Neuronal stem cell (in vitro differentiated cells): ENCODE results near the gene CDK14.

ENCODE experiments used
- DNase-seq: peaks from one replicate; pipeline ENCODE4 v3.0.0-alpha.2; 2013; ENCODE audit warnings: low spot score
- H2AFZ ChIP-seq: one replicate; pipeline ENCODE4 v1.6.1; 2013; ENCODE audit warnings: mild to moderate bottlenecking, low read length, inconsistent platforms
- H2AK5ac ChIP-seq: 2 replicates; pipeline ENCODE4 v1.6.1; 2013; ENCODE audit warnings: low read depth, mild to moderate bottlenecking, inconsistent platforms, low read length, moderate library complexity, mixed read lengths
- H2BK120ac ChIP-seq: 2 replicates; pipeline ENCODE4 v1.6.1; 2013; ENCODE audit warnings: low read depth, mild to moderate bottlenecking, inconsistent platforms, low read length, moderate library complexity, mixed read lengths
- H2BK12ac ChIP-seq: one replicate; pipeline ENCODE4 v1.6.1; 2013; ENCODE audit warnings: low read length, inconsistent platforms
- H2BK15ac ChIP-seq: 2 replicates; pipeline ENCODE4 v1.6.1; 2013; ENCODE audit warnings: mild to moderate bottlenecking, low read length, inconsistent platforms, mixed read lengths
- H2BK5ac ChIP-seq: one replicate; pipeline ENCODE4 v1.6.1; 2013; ENCODE audit warnings: inconsistent platforms, mild to moderate bottlenecking, low read length, moderate library complexity
- H3K14ac ChIP-seq: one replicate; pipeline ENCODE4 v1.6.1; 2013; ENCODE audit warnings: low read length, inconsistent platforms
- H3K18ac ChIP-seq: 2 replicates; pipeline ENCODE4 v1.6.1; 2013; ENCODE audit warnings: low read length, inconsistent platforms
- H3K23ac ChIP-seq: 2 replicates; pipeline ENCODE4 v1.6.1; 2013; ENCODE audit warnings: low read depth, mild to moderate bottlenecking, mixed read lengths, low read length, inconsistent platforms; ENCODE audit not compliant: poor library complexity
- H3K27ac ChIP-seq: replicated peaks from 3 replicates; pipeline ENCODE4 v1.5.1; 2013; ENCODE audit warnings: low read length, inconsistent platforms
- H3K27me3 ChIP-seq, 3 experiments: 2 replicates each; pipeline ENCODE4 v1.6.1; 2013; ENCODE audit warnings: low read length in 3 of 3, mild to moderate bottlenecking in 2 of 3, inconsistent platforms in 1 of 3, low read depth in 1 of 3, mixed read lengths in 1 of 3, moderate library complexity in 1 of 3; ENCODE audit not compliant: control insufficient read depth in 3 of 3, insufficient read depth in 3 of 3
- H3K36me3 ChIP-seq, 2 donors: replicated peaks in 1 of 2; 2 replicates each; pipeline ENCODE4 v1.6.1; 2013; ENCODE audit warnings: low read length in 2 of 2; ENCODE audit not compliant: control insufficient read depth in 2 of 2, insufficient read depth in 2 of 2
- H3K4ac ChIP-seq: 2 replicates; pipeline ENCODE4 v1.6.1; 2013; ENCODE audit warnings: inconsistent platforms, mild to moderate bottlenecking, low read length, moderate library complexity
- H3K4me1 ChIP-seq, 2 donors: 1 replicate in 1 of 2; 2 replicates in 1 of 2; pipeline ENCODE4 v1.6.1; 2013; ENCODE audit warnings: low read length in 2 of 2, low read depth in 1 of 2; ENCODE audit not compliant: control insufficient read depth in 2 of 2, insufficient read depth in 1 of 2
- H3K4me2 ChIP-seq: one replicate; pipeline ENCODE4 v1.6.1; 2013; ENCODE audit warnings: mild to moderate bottlenecking, low read length, inconsistent platforms; ENCODE audit not compliant: insufficient read depth, poor library complexity, severe bottlenecking
- H3K4me3 ChIP-seq, 2 donors: 2 replicates each; pipeline ENCODE4 v1.5.1; 2013; ENCODE audit warnings: low read length in 2 of 2, mild to moderate bottlenecking in 2 of 2, inconsistent platforms in 1 of 2, moderate library complexity in 1 of 2
- H3K79me1 ChIP-seq: one replicate; pipeline ENCODE4 v1.6.1; 2013; ENCODE audit warnings: low read depth, mild to moderate bottlenecking, inconsistent platforms, low read length, moderate library complexity
- H3K9ac ChIP-seq: one replicate; pipeline ENCODE4 v1.6.1; 2013; ENCODE audit warnings: mild to moderate bottlenecking, low read depth, low read length, inconsistent platforms; ENCODE audit not compliant: poor library complexity
- H3K9me3 ChIP-seq, 2 donors: replicated peaks in 1 of 2; 2 replicates each; pipeline versions ENCODE3 to v1.6.1; 2013; ENCODE audit warnings: low read length in 2 of 2, mild to moderate bottlenecking in 2 of 2, inconsistent platforms in 1 of 2, low read depth in 1 of 2, mixed read lengths in 1 of 2, moderate library complexity in 1 of 2; ENCODE audit not compliant: control insufficient read depth in 2 of 2, insufficient read depth in 1 of 2
- H4K8ac ChIP-seq: one replicate; pipeline ENCODE4 v1.6.1; 2013; ENCODE audit warnings: low read depth, mild to moderate bottlenecking, inconsistent platforms, low read length, moderate library complexity
- H4K91ac ChIP-seq: one replicate; pipeline ENCODE4 v1.6.1; 2013; ENCODE audit warnings: low read length, low read depth, mild to moderate bottlenecking, inconsistent platforms; ENCODE audit not compliant: poor library complexity
- WGBS, 2 donors: extraction: QIAGEN DNeasy Blood & Tissue Kit; methylation state at CpG; one replicate each; pipeline ENCODE4 v1.1.7; 2013; ENCODE audit warnings: missing lambda C conversion rate in 2 of 2, mixed read lengths in 1 of 2; ENCODE audit not compliant: insufficient read length in 2 of 2, insufficient replicate concordance in 1 of 2; ENCODE audit errors: extremely low coverage in 2 of 2; 5-methylcytosine and 5-hydroxymethylcytosine counted together

Gene CDK14

DNA sequence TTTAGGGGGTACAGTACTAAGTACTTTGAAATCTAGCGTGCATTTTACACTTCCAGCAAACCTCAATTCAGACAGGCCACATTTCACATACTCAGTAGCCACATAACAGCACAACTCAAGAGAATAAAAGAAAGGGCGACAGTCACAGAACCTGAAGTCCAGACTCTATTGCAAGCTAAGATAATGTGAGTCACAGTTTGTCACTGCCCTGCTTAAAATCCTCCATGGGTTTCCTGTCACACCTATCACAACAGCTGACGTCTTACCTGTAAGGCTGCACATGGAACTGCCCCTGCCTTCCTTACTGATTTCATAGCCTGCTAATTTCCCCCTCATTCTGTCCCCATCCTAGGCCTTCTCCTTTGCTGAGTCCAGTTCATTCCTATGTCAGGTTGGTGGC, 16.1 kb upstream of the CDK14 start:
- H3K4ac ChIP-seq = no peak overlapping the region
- H3K23ac ChIP-seq = no peak overlapping the region
- H2BK12ac ChIP-seq = no peak overlapping the region
- no peak overlapping the region for H4K91ac ChIP-seq
- no peak overlapping the region for H2BK120ac ChIP-seq
- WGBS, 2 donors = no CpG with 5 or more reads among the region's 3 CpGs
- H3K4me1 ChIP-seq = no peaks in the 10 kb centered on the region
- no peak overlapping the region for H2AFZ ChIP-seq
- no peaks in the 10 kb centered on the region for H3K36me3 ChIP-seq
- H2AK5ac ChIP-seq = no peak overlapping the region
- H2BK15ac ChIP-seq = no peak overlapping the region
- no peak overlapping the region for H4K8ac ChIP-seq
- no peak overlapping the region for H3K14ac ChIP-seq
- no peak for DNase-seq
- H3K4me2 ChIP-seq = no peak overlapping the region
- no peaks in the 10 kb centered on the region for H3K9me3 ChIP-seq
- H3K27me3 ChIP-seq = no peaks in the 10 kb centered on the region
- no peak overlapping the region for H3K9ac ChIP-seq
- H3K18ac ChIP-seq = no peak overlapping the region
- no peak overlapping the region for H3K27ac ChIP-seq
- H3K79me1 ChIP-seq = no peaks in the 10 kb centered on the region
- H2BK5ac ChIP-seq = no peak overlapping the region
- H3K4me3 ChIP-seq = no peak overlapping the region

DNA sequence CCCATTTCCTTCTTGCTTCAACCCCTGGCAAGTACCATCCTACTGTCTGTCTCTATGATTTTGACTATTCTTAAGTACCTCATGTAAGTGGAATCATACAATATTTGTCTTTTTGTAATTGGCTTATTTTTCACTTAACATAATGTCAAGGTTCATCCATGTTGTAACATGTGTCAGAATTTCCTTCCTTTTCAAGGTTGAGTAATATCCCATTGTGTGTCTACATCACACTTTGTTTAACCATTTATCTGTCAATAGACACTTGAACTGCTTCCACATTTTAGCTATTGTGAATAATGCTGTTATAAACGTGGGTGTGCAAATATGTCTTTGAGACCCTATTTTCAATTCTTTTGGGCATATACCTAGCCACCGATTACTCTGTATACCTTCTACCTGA, 14.0 kb upstream of the CDK14 start:
- H2BK15ac ChIP-seq = no peak overlapping the region
- no peak overlapping the region for H3K18ac ChIP-seq
- H3K14ac ChIP-seq = no peak overlapping the region
- H2BK12ac ChIP-seq = no peak overlapping the region
- no peaks in the 10 kb centered on the region for H3K36me3 ChIP-seq
- no peak overlapping the region for H2AK5ac ChIP-seq
- no peak overlapping the region for H2BK120ac ChIP-seq
- no peaks in the 10 kb centered on the region for H3K27me3 ChIP-seq
- H2BK5ac ChIP-seq = no peak overlapping the region
- H3K4me2 ChIP-seq = no peak overlapping the region
- no peak for DNase-seq
- no peak overlapping the region for H3K4me3 ChIP-seq
- H3K79me1 ChIP-seq = no peaks in the 10 kb centered on the region
- H2AFZ ChIP-seq = no peak overlapping the region
- no peak overlapping the region for H3K9ac ChIP-seq
- WGBS, 2 donors = no CpG with 5 or more reads among the region's 2 CpGs
- no peaks in the 10 kb centered on the region for H3K4me1 ChIP-seq
- no peak overlapping the region for H3K4ac ChIP-seq
- no peak overlapping the region for H4K91ac ChIP-seq
- no peaks in the 10 kb centered on the region for H3K9me3 ChIP-seq
- no peak overlapping the region for H3K23ac ChIP-seq
- H3K27ac ChIP-seq = no peak overlapping the region
- no peak overlapping the region for H4K8ac ChIP-seq

- Histone ChIP-seq H3K9me3 (no peaks in the 10 kb centered on the region), H4K91ac (no peak overlapping the region), H2BK12ac (no peak overlapping the region), H2AK5ac (no peak overlapping the region), H3K14ac (no peak overlapping the region), H3K23ac (no peak overlapping the region), H4K8ac (no peak overlapping the region), H3K27me3 (no peaks in the 10 kb centered on the region), H3K27ac (no peak overlapping the region), H2BK120ac (no peak overlapping the region), H2BK5ac (no peak overlapping the region), H3K4me2 (no peak overlapping the region), H2AFZ (no peak overlapping the region), H2BK15ac (no peak overlapping the region), H3K36me3 (no peaks in the 10 kb centered on the region), H3K4me3 (no peak overlapping the region), H3K4ac (no peak overlapping the region), H3K4me1 (no peaks in the 10 kb centered on the region), H3K18ac (no peak overlapping the region), H3K9ac (no peak overlapping the region), H3K79me1 (no peaks in the 10 kb centered on the region)
- no peak for DNase-seq
- WGBS, 2 donors = no CpG with 5 or more reads among the region's 1 CpG
These were observed 11.7 kb upstream of the CDK14 start for GRCh38 chr7:90584378-90584777.

DNA sequence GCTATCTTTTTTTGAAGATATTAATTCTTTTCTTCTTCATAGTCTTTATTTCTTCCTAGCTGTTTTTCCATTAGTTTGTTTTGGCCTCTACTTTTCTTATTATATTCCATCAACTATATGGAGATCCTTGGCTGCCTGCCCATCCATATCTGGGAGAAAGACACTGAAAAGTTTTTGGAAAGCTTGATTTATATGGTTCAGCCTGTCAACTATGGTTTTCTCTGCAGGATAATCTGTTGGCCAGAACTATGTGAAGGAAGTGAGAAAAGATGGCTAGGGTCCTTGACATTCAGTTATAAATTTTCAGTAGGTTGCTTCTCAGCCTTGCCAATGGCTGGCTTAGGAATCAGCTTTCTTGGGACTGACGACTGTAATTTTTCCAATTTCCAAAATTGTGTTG, 10.0 kb upstream of the CDK14 start:
- Histone ChIP-seq H3K23ac (no peak overlapping the region), H3K27ac (no peak overlapping the region), H4K91ac (no peak overlapping the region), H3K4ac (no peak overlapping the region), H2AFZ (no peak overlapping the region), H3K14ac (no peak overlapping the region), H3K79me1 (no peaks in the 10 kb centered on the region), H3K9me3 (no peaks in the 10 kb centered on the region), H3K4me2 (no peak overlapping the region), H2BK12ac (no peak overlapping the region), H2BK120ac (no peak overlapping the region), H2BK15ac (no peak overlapping the region), H2BK5ac (no peak overlapping the region), H3K18ac (no peak overlapping the region), H4K8ac (no peak overlapping the region), H2AK5ac (no peak overlapping the region), H3K9ac (no peak overlapping the region), H3K36me3 (no peaks in the 10 kb centered on the region), H3K4me3 (no peak overlapping the region), H3K4me1 (no peaks in the 10 kb centered on the region), H3K27me3 (no peaks in the 10 kb centered on the region)
- no peak for DNase-seq
- no CpG with 5 or more reads among the region's 1 CpG for WGBS, 2 donors
